Transverse colon (tissue), 4 donors: ENCODE data around the gene ARHGAP11A. TPM values are rescaled to one million over a fixed set of nuclear protein-coding genes. Genes with fewer than 3 reads are reported as not detected.
A peak's percentile ranks its signal among the peaks of the same experiment; 100 is the strongest.

Experiments
- DNase-seq: peaks from one replicate; pipeline ENCODE4 v3.0.0-alpha.2; 2019
- H3K27ac ChIP-seq, 4 donors: fragments of 200-600 bp; sonication (generic); 2 replicates each; pipeline ENCODE4 v1.5.1; 2016 to 2018; ENCODE audit warnings: inconsistent platforms in 4 of 4
- H3K27me3 ChIP-seq: fragments of 200-600 bp; sonication (generic); 2 replicates; pipeline ENCODE4 v1.5.1; 2017; ENCODE audit warnings: inconsistent platforms
- H3K36me3 ChIP-seq, 4 donors: fragments of 200-600 bp; sonication (generic); 2 replicates each; pipeline ENCODE4 v1.5.1; 2017 to 2019; ENCODE audit warnings: inconsistent platforms in 4 of 4
- H3K4me1 ChIP-seq, 4 donors: fragments of 200-600 bp; sonication (generic); 2 replicates each; pipeline ENCODE4 v1.5.1; 2017 to 2020; ENCODE audit warnings: inconsistent platforms in 4 of 4
- H3K4me3 ChIP-seq, 4 donors: fragments of 200-600 bp; sonication (generic); 1 replicate in 1 of 4; 2 replicates in 3 of 4; pipeline versions ENCODE4 v1.5.1 to v1.6.1; 2017 to 2019; ENCODE audit warnings: inconsistent platforms in 4 of 4
- H3K9me3 ChIP-seq, 2 donors: fragments of 200-600 bp; sonication (generic); 2 replicates each; pipeline ENCODE4 v1.5.1; 2017 to 2019; ENCODE audit warnings: inconsistent platforms in 2 of 2
- EP300 ChIP-seq: sonication (generic); formaldehyde crosslinking; IDR thresholded peaks from one replicate; pipeline ENCODE4 v1.6.1; 2017; ENCODE audit warnings: antibody characterized with exemption, low read depth
- POLR2A ChIP-seq: fragments of 450-650 bp; IDR thresholded peaks from one replicate; pipeline ENCODE4 v1.6.1; 2016; ENCODE audit warnings: antibody characterized with exemption, mild to moderate bottlenecking, moderate library complexity
- POLR2AphosphoS5 ChIP-seq, 3 donors: sonication (generic); formaldehyde crosslinking; IDR thresholded peaks; one replicate each; pipeline ENCODE4 v1.6.1; 2016; ENCODE audit warnings: antibody characterized with exemption in 3 of 3
- whole genome bisulfite sequencing, 2 donors: methylation state at CpG; one replicate each; pipeline ENCODE4 v1.1.5; 2018; ENCODE audit warnings: low coverage in 1 of 2; 5-methylcytosine and 5-hydroxymethylcytosine counted together
- in situ Hi-C, 4 donors: fragments of 200-750 bp; cut with MboI; loops; one replicate each; pipeline versions ENCODE4 v1.15.0 to v1.15.1; 2017; ENCODE audit warnings: low sequenced_read_pairs in 3 of 4, low pct_ligation_motif_present in 1 of 4, low pct_unique_long_range_greater_than_20kb in 1 of 4
- intact Hi-C: fragments of 100-400 bp; cut with DNase I; formaldehyde crosslinking; loops from one replicate; pipeline ENCODE4 v1.15.1; 2023; ENCODE audit warnings: low total_unique reads
- total RNA-seq, 4 donors: library from RNA; depleted of rRNA; stranded (reverse); fragments of >200 nt; gene quantifications; one replicate each; pipeline ENCODE4 v1.1.0, GENCODE V29; 2016
- TF ChIP-seq, protein P1 (sequence below), 5 experiments: fragments of 200-600 bp in 3 of 5; fragments of 450-650 bp in 2 of 5; sonication (generic) in 3 of 5; IDR thresholded peaks; 1 replicate in 2 of 5; 2 replicates in 3 of 5; pipeline ENCODE4 v1.5.1; 2016 to 2017; ENCODE audit warnings: antibody characterized with exemption in 5 of 5, inconsistent platforms in 3 of 5, mild to moderate bottlenecking in 2 of 5, moderate library complexity in 1 of 5

ARHGAP11A gene
- total RNA-seq, 4 donors from 2014 or later = 0.75 to 7.4 (median 2.2) TPM

DNA sequence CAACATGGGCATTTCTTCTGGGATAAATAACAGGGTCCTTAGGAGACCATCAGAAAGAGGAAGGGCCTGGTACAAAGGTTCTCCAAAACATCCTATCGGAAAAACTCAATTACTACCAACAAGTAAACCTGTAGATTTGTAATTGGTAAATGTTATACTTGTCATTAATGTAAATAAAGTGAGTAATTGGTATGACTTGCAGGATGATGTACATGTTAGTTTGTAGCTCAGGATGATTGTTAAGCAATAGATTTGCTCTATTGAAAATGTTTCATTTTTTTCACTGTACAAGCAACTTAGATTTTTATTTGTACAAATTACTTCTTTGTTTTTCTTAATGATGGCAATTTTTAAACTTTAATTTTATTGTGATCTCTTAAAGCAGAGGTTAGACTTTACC lies 22.4 kb downstream of the ARHGAP11A start:
- intact Hi-C loops = no loop called here
- Histone ChIP-seq H3K36me3 (peaks cover 0 to 2% (median 0%) of the 10 kb centered on the region in 4 donors), H3K4me3 (no peak overlapping the region), H3K9me3 (no peaks in the 10 kb centered on the region), H3K4me1 (peaks cover 0 to 10% (median 0%) of the 10 kb centered on the region in 4 donors), H3K27me3 (peaks cover 8% of the 10 kb centered on the region), H3K27ac (no peak overlapping the region)
- no peak for TF ChIP-seq POLR2A
- no peak for TF ChIP-seq POLR2AphosphoS5 (IDR thresholded peaks at IDR 0.05)
- no peak for TF ChIP-seq EP300
- TF ChIP-seq, protein P1, sequence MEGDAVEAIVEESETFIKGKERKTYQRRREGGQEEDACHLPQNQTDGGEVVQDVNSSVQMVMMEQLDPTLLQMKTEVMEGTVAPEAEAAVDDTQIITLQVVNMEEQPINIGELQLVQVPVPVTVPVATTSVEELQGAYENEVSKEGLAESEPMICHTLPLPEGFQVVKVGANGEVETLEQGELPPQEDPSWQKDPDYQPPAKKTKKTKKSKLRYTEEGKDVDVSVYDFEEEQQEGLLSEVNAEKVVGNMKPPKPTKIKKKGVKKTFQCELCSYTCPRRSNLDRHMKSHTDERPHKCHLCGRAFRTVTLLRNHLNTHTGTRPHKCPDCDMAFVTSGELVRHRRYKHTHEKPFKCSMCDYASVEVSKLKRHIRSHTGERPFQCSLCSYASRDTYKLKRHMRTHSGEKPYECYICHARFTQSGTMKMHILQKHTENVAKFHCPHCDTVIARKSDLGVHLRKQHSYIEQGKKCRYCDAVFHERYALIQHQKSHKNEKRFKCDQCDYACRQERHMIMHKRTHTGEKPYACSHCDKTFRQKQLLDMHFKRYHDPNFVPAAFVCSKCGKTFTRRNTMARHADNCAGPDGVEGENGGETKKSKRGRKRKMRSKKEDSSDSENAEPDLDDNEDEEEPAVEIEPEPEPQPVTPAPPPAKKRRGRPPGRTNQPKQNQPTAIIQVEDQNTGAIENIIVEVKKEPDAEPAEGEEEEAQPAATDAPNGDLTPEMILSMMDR (IDR thresholded peaks at IDR 0.05) = no peak
- 97 to 100% methylated on average over 1 of the region's 1 CpG for WGBS, 2 donors
- no peak for DNase-seq
- in situ Hi-C loops = no loop called here

DNA sequence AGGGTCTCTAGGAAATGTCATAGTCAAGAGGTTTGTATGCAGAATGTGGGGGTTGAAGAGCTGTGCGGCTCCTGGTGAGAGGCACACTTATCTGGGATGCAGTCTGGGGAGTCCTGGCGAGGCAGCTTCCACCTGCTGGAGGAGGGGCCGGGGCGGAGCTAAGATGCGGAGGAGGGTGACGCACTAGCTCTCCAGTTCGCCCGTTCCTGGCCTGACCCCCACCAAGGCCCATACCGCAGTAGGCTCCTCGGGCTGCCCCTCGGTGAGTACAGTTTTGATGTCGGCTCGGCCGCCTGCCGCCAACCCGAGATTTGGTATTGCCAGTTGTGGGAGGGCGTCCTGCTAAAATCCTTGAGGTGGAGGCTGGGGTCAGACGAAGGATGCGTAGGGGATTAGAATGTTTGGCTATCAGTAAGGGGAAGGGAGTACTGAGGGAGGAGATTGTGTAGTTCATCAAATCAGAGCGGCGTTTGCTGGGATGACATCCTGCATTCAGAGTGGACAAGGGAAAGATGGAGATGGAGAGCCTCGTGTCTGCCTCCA lies 26.3 kb downstream of the ARHGAP11A start, which contains the start of gene SCG5:
SCG5 (plus strand) TSS at position 194 of the 543 bp plus-strand sequence. CDS start 1,883 bp downstream, outside the sequence.
- peak; percentile 38 for DNase-seq
- in situ Hi-C loops (no loop called here), intact Hi-C loops (no loop called here)
- Histone ChIP-seq H3K4me1 (peaks cover 0 to 10% (median 0%) of the 10 kb centered on the region in 4 donors), H3K9me3 (no peaks in the 10 kb centered on the region), H3K27me3 (peaks cover 8% of the 10 kb centered on the region), H3K4me3 (peak within 1 kb of the TSS in 3 of 4 donors; percentile 6 to 41 (median 13)), H3K27ac (no peak within 1 kb of the TSS), H3K36me3 (no peaks in the 10 kb centered on the region)
- no peak for TF ChIP-seq POLR2A
- TF ChIP-seq POLR2AphosphoS5 (IDR thresholded peaks at IDR 0.05) = no peak
- TF ChIP-seq EP300 = no peak
- TF ChIP-seq, protein P1 (IDR thresholded peaks at IDR 0.05) = no peak
- WGBS, 2 donors = 8 to 46% methylated on average over 11 to 22 of the region's 22 CpGs

DNA sequence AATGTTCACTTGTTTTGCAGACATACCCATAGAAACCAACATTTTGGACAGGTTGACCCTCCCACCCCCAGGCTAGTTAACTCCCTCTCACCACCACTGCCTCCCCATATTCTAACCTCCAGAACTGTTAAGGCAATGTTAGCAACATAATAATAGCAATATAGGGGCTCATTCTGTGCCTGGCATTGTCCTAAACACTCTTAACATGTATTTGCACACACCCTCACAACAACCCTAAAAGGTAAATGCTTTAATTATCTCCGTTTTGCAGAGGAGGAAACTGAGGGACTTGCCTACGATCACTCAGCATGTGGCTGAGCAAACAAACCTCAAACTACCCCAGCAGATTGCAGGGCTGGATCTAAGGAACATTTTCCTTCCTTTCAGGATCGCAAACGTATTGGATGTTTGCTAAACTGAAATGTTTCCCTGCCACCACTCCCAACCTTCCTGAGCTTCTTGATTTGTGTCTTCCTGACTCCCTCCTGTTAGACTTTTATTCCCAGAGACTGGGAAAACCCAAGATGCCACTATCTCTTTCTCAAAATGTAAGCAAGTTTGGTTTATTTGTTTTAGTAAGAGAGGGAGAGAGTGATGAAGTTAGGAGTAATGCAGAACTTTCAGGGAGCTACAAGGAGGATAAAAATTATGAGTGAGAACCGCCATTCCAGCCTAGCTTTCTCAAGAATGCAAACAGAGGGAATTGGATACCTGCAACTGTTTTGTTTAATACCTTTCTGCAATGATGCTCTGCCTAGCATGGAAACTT lies 27.5 kb downstream of the ARHGAP11A start:
- in situ Hi-C loops = no loop called here
- Histone ChIP-seq H3K4me1 (peaks cover 0 to 10% (median 0%) of the 10 kb centered on the region in 4 donors), H3K27ac (no peak overlapping the region), H3K27me3 (peaks cover 8% of the 10 kb centered on the region), H3K9me3 (no peaks in the 10 kb centered on the region), H3K4me3 (no peak overlapping the region), H3K36me3 (no peaks in the 10 kb centered on the region)
- WGBS, 2 donors = 40 to 51% methylated on average over 5 of the region's 5 CpGs
- no peak for DNase-seq
- intact Hi-C loops = no loop called here
- TF ChIP-seq POLR2A = no peak
- no peak for TF ChIP-seq EP300
- no peak for TF ChIP-seq POLR2AphosphoS5 (IDR thresholded peaks at IDR 0.05)
- TF ChIP-seq, protein P1 (IDR thresholded peaks at IDR 0.05) = no peak

DNA sequence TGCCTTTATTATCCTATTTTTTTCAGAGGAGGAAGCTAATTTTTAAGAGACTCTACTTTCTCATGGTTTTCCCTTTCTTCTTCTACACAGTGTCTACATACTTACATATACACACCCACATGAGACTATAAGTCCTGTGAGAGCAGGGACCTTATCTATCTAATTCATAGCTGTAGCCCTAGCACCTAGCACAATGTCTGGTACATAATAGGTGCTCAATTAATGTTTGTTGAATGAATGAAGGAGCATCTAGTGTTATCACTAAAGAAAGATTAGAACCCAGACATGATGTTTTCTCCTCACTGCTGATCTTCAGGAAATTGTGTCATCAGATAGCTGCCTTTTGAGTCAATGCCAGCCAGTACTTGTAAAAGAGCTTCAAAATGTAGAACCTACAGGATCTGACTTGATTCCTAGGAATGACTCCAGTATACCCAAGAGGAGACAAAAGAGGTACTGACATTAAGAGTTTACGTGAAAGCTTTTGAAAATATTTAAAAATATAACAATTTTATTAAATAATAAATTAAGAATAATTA lies 28.7 kb downstream of the ARHGAP11A start:
- TF ChIP-seq, protein P1 (IDR thresholded peaks at IDR 0.05) = no peak
- no peak for TF ChIP-seq EP300
- TF ChIP-seq POLR2A = no peak
- TF ChIP-seq POLR2AphosphoS5 (IDR thresholded peaks at IDR 0.05) = no peak
- Histone ChIP-seq H3K4me3 (no peak overlapping the region), H3K27me3 (peaks cover 8% of the 10 kb centered on the region), H3K36me3 (no peaks in the 10 kb centered on the region), H3K4me1 (peaks cover 0 to 10% (median 0%) of the 10 kb centered on the region in 4 donors), H3K27ac (no peak overlapping the region), H3K9me3 (no peaks in the 10 kb centered on the region)
- no peak for DNase-seq
- 86 to 96% methylated on average over 1 of the region's 1 CpG for WGBS, 2 donors
- intact Hi-C loops = no loop called here
- in situ Hi-C loops = no loop called here
